Activated CD4-positive, alpha-beta T cell treated with anti-CD3 and anti-CD28 coated beads, Interleukin-2, amount 50 U/mL, for 4 hours (primary cell): Measurements from ENCODE around the gene AXIN2.

ENCODE experiments used
- DNase-seq, 2 experiments: peaks; one replicate each; pipeline ENCODE4 v3.0.0-alpha.2; 2020

The AXIN2 gene

DNA sequence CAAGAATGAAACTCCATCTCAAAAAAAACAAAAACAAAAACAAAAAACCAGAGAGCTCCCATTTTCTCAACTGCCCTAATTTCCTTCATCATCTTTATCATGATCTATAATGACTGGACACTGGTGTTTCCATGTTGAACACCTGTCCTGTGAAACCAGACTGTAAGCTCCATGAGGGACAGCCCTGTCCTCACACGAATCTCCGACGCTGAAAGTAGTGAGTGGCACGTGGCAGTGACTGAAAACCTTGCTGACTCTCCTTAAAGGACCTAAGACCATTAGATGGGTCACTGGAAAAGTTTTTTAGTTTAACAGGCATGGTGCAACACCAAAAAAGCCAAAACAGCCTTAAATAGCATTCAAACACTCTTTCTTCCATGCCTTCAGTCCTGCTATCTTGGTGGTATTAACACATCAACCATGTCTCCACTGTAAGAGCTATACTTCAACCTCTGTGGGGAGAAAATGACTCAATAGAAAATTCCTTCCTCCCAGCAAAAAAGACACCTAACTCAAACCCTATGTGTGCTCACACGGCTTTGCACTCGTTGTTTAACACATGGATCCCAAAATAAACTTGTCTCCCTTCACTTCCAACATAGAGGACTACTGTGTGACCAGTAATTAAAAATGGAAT, 8.3 kb downstream of the AXIN2 start:
- no peak for DNase-seq

GRCh38 chr17:65552214-65552613, 9.2 kb downstream of the AXIN2 start:
- no peak for DNase-seq

- DNase-seq: no peak
Measured at GRCh38 chr17:65551267-65552040, 10.0 kb downstream of the AXIN2 start.

DNA sequence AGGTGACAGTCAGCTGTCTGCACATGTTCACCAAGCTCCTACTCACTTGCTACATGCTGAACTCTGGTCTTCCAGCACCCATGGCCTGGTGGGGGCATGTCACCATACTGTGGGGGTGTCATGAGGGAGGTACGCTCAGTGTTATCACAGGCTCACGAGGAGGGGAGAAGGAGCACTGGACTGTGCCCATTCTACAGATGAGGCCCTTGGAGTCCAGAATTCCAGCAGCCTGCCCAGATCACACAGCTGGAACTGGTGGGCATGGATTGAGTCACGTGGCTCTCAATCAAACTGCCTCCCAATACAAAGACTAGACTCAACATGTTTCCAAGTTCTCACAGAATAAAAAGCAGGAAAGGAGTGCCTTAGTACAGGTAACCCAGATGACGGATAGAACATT, 10.7 kb downstream of the AXIN2 start:
- no peak for DNase-seq

DNA sequence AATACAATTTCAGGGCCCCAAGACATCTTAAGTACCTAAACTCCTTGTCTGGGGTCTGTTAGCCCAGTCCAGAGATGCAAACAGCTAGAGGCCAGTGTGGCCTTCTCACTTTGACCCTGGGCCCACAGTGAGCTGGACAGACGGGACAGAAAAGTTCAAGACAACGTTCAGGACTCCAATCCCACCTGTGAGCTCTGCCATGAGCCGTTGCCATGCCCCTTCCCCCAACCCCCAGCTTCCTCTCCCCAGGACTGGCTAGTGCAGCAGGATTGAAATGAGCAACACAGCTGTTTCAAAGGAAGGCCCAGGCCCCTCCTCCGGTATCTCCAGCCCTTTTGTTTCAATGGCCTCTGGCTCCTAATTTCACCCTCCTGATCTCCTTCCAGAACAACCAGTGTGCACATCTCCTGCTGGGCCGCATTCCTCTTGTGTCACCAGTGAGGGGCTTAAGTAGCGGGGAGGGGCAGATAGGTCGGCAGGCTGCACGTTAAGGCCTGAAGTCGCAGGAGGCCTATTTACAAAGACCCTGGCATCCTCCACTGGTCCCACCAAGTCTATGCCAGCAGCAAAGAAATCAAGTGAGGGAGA, 11.3 kb downstream of the AXIN2 start:
- no peak for DNase-seq

DNA sequence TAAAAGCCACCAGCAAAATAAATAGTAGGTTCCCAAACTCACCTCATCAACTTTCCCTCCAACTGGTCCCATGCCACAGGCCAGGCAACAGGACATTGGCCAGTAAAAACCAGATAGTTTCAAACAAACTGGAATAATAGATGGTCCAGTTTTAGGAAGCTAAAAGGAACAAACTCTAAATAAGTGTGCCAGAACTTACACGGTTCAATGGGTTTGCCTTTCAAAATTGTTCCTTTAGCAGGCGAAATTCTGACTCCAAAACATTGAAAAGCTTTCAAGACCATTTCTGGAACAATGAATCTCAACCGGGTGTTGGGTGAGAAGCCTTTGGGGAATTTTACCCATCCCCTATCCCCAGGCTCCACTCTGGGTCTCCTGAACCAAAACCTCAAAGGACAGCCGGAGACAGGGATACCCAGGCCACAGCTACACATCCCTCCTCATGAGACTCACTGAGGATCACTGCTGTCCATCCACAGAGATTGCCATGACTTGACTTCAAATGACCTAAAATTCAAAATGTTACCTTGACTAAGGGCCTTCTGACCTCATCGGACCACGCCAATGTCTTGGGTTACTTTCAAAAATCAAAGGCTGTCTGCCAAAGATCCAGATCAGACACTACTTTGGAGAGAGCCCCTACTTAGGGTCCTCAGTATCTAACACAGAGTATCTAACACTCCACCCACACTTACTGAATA, 13.0 kb downstream of the AXIN2 start:
- no peak for DNase-seq

DNA sequence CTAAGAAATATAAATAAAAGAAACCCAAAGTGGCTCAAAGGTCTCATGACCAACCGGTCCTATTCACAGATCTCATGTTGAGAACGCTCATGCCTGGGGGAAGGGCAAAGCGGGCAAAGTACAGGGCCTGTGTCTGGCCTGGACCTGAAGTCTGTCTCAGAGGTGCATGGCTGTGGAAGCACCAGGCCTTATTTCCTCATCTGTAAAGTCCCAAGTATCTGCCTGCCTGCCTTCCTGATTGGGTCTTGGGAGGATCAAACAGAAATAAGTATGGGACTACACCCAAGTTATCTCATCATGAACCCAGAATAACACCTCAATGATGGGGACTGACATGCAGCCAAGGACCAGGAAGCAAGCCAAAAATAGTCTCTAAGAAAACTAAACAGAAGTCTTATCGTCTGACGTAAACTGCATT, 14.2 kb downstream of the AXIN2 start:
- DNase-seq: no peak

- no peak for DNase-seq
Measured at GRCh38 chr17:65546579-65546978, 14.9 kb downstream of the AXIN2 start.

DNA sequence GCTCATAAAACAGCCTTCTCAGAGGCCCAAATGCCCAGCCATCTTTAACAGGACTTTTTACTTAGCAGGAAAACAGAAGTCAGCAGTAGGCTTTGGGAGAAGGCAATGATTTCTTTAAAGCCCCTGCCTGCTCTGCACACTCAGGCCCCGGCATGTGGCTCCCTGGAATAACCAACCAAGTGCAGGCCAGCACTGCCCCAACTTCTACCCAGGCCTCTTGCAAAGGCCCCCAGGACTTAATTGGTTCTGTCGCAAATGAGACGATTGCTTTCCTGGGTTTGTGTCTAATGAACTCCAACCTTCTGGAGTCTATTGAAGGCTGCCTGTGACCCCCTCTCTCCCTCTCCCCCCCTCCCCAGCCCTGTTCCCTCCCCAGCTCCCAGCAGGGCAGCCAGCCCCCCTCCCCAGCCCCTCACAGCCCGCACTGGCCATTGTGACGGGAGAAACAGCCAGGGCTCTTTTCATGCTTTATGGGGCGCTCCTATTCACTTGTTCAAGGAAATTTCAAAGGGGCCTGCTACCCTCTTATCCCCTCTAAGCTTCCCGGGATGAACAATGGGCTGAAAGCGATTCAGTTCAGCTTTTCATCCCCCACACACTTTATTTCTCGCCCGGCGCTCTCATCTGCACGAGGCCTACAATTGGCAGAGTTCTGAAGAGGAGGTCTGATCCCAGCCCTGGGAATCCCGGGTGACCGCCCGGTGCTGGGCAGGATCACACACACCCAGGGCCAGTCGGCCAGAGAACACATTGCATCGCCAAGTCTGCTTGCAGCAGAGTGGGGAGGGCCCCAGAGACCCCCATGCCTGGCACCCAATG, 15.5 kb downstream of the AXIN2 start:
- no peak for DNase-seq

DNA sequence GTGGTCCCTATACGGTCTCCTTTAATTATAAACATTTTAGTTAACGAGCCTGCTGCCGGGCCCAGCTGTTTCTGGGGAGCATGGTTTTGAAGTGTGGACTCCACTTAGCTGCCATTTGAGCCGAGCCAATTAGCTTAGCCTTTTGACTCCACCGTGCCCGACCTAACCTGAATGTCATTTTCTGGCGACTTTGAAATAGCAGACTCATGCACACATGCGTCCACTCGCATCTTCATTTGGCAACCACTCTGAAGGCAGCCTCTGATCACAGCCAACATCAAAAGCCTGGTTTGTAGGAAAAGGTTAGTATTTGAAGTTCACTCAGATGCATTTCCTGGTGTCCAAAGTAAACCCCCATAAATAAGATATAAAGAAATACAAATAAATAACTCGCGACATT, 16.8 kb downstream of the AXIN2 start:
- no peak for DNase-seq

DNA sequence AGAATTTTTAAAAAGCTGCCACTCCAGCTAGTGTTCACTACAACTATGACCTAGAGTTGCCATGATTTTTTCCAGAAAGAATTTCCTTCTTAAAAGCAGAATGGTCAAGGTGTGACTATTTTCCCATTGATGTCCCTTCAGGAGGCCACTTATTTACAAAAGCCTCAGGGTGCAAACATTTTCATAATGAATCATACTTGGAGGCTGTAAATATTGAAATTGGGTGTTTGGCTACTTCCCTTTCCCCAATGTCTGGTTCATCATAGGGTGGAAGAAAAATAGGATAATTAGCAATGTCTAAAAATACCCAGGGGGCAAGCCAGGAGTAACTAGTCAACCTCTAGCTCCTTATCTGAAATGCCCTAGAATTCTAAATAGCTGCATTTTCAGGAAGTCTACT, 18.8 kb downstream of the AXIN2 start:
- no peak for DNase-seq

DNA sequence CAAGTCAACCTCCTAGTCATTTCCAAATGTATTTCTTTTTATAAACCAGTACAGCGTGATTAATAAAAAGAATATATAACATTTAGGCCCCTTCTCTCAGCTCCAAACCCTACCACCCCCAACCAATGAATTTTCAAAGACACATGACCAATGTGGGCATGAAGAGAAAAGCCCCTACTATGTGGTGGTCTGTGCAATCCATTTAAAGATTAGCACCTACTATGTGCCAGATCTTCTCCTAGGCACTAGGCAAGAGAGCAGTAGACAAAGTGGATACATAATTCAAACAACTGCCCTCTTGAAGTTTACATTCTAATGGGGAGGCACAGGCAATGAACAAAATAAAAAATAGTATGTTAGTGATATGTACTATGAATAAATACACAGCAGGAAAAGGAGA, 19.4 kb downstream of the AXIN2 start:
- no peak for DNase-seq

DNA sequence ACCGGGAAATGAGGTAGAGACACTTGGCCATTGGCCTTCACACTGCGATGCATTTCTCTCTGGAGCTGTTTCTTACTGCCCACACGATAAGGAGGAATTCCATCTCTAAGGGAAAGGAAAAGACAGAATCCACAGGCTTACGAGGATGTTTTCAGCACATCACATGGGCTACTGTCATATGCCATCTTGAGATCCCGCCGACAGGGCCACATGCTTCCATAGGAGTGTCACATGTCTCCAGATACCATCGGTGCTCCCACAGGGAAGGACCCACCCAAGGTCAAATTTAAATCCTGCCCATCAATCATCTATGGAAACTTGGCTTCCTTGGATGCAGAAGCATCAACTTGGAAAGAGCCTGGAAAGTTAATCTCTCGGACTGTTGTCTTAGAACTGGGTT, 20.0 kb downstream of the AXIN2 start:
- no peak for DNase-seq

- no peak for DNase-seq
Measured at GRCh38 chr17:65539630-65540266, 21.7 kb downstream of the AXIN2 start.

GRCh38 chr17:65538675-65539529, 22.5 kb downstream of the AXIN2 start:
- DNase-seq: no peak

GRCh38 chr17:65537845-65538674, 23.4 kb downstream of the AXIN2 start:
- DNase-seq: peak; percentile 56 to 62

DNA sequence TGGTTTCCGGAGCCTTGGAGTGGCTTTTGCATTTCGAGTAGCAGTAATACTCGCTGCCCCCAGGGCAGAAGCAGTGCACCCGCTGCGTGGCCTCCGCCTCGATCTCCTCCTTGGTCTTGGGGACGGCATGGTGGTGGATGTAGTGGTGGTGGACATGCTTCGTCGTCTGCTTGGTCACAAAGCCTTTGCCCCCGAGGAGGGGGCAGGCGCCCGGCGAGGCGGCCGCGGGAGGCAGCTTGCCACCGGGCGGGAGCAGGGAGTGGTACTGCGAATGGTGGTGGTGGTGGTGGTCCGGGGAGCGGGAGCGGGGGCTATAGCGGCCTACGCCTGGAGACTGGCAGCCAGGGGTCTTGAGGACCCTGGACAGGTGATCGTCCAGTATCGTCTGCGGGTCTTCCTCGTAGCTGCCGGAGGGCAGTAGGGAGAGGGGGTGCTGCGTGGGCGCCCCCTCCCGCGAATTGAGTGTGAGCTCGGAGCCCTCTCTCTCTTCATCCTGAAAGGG, 24.1 kb downstream of the AXIN2 start:
- no peak for DNase-seq

- no peak for DNase-seq
Measured at GRCh38 chr17:65536573-65537342, 24.7 kb downstream of the AXIN2 start.
